Body of pancreas (tissue), 4 donors: ENCODE data around the gene CKMT1A. TPM values are rescaled to one million over a fixed set of nuclear protein-coding genes. Genes with fewer than 3 reads are reported as not detected.
"Not testable (repeated sequence)": the region's sequence is repeated elsewhere in the genome, so short reads cannot be mapped to it uniquely, and the experiment has no call there.

ENCODE experiments used
- ATAC-seq: fragments of 150-250 bp; one replicate; pipeline ENCODE4 v1.9.1; 2016
- DNase-seq, 4 donors: peaks; one replicate each; pipeline ENCODE4 v3.0.0-alpha.2; 2019
- H3K27ac ChIP-seq, 4 donors: fragments of 200-600 bp; sonication (generic); 1 replicate in 3 of 4; 2 replicates in 1 of 4; pipeline versions ENCODE4 v1.5.1 to v1.6.1; 2016 to 2019; ENCODE audit warnings: mild to moderate bottlenecking in 1 of 4, mixed read lengths in 1 of 4, moderate library complexity in 1 of 4
- H3K27me3 ChIP-seq, 2 donors: fragments of 200-600 bp; sonication (generic); one replicate each; pipeline ENCODE4 v1.6.0; 2016; ENCODE audit warnings: mild to moderate bottlenecking in 1 of 2
- H3K36me3 ChIP-seq, 2 donors: fragments of 200-600 bp; sonication (generic); replicated peaks in 1 of 2; 2 replicates each; pipeline ENCODE4 v1.5.1; 2016; ENCODE audit warnings: low read depth in 2 of 2; ENCODE audit not compliant: insufficient read depth in 1 of 2
- H3K4me1 ChIP-seq: fragments of 200-600 bp; sonication (generic); one replicate; pipeline ENCODE4 v1.6.0; 2016
- H3K4me3 ChIP-seq, 2 donors: fragments of 200-600 bp; sonication (generic); 1 replicate in 1 of 2; 2 replicates in 1 of 2; pipeline ENCODE4 v1.5.1; 2016 to 2019
- H3K9me3 ChIP-seq, 3 donors: fragments of 200-600 bp; sonication (generic); 1 replicate in 2 of 3; 2 replicates in 1 of 3; pipeline ENCODE4 v1.5.1; 2016
- POLR2A ChIP-seq, 3 donors: fragments of 450-650 bp; IDR thresholded peaks; one replicate each; pipeline ENCODE4 v1.6.1; 2016; ENCODE audit warnings: antibody characterized with exemption in 3 of 3, mild to moderate bottlenecking in 2 of 3
- WGBS, 2 donors: methylation state at CpG; one replicate each; pipeline ENCODE4 v1.1.5; 2017; 5-methylcytosine and 5-hydroxymethylcytosine counted together
- intact Hi-C: fragments of 100-400 bp; cut with DNase I; formaldehyde crosslinking; loops from one replicate; pipeline ENCODE4 v1.15.1; 2023
- total RNA-seq, 2 donors: library from RNA; depleted of rRNA; stranded (reverse); fragments of >200 nt; gene quantifications; one replicate each; pipeline ENCODE4 v1.1.0, GENCODE V29; 2016
- TF ChIP-seq, protein P1 (sequence below), 7 experiments: fragments of 450-650 bp in 4 of 7; fragments of 200-600 bp in 3 of 7; sonication (generic) in 3 of 7; IDR thresholded peaks; one replicate each; pipeline ENCODE4 v1.5.1; 2016 to 2019; ENCODE audit warnings: antibody characterized with exemption in 7 of 7

The CKMT1A gene
- total RNA-seq, 2 donors from 2014 or later: 2.6 TPM; not detected in 1

DNA sequence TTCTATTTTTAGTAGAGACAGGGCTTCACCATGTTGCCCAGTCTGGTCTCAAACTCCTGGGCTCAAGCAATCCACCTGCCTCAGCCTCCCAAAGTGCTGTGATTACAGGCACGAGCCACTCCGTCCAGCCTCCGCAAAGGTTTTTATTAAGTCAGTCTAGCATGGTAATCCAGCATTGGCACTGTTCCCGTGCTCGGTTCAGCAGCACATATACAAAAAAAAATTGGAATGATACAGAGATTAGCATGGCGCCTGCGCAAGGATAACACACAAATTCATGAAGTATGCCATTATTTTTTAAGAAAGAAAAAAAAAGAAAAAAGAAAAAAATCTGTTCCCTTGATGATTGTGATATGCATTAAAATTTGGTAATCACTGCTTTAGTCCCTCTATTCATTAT lies 8.5 kb downstream of the CKMT1A start:
- Histone ChIP-seq H3K4me3 (no peak overlapping the region), H3K4me1 (no peaks in the 10 kb centered on the region), H3K27me3 (no peaks in the 10 kb centered on the region), H3K9me3 (no peaks in the 10 kb centered on the region), H3K36me3 (no peaks in the 10 kb centered on the region), H3K27ac (no peak overlapping the region)
- TF ChIP-seq, protein P1, sequence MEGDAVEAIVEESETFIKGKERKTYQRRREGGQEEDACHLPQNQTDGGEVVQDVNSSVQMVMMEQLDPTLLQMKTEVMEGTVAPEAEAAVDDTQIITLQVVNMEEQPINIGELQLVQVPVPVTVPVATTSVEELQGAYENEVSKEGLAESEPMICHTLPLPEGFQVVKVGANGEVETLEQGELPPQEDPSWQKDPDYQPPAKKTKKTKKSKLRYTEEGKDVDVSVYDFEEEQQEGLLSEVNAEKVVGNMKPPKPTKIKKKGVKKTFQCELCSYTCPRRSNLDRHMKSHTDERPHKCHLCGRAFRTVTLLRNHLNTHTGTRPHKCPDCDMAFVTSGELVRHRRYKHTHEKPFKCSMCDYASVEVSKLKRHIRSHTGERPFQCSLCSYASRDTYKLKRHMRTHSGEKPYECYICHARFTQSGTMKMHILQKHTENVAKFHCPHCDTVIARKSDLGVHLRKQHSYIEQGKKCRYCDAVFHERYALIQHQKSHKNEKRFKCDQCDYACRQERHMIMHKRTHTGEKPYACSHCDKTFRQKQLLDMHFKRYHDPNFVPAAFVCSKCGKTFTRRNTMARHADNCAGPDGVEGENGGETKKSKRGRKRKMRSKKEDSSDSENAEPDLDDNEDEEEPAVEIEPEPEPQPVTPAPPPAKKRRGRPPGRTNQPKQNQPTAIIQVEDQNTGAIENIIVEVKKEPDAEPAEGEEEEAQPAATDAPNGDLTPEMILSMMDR (IDR thresholded peaks at IDR 0.05): no peak
- no peak for TF ChIP-seq POLR2A (IDR thresholded peaks at IDR 0.05)
- ATAC-seq (no peak), DNase-seq (no peak)
- WGBS, 2 donors: 74 to 80% methylated on average over 7 of the region's 7 CpGs
- intact Hi-C loops: no loop called here

DNA sequence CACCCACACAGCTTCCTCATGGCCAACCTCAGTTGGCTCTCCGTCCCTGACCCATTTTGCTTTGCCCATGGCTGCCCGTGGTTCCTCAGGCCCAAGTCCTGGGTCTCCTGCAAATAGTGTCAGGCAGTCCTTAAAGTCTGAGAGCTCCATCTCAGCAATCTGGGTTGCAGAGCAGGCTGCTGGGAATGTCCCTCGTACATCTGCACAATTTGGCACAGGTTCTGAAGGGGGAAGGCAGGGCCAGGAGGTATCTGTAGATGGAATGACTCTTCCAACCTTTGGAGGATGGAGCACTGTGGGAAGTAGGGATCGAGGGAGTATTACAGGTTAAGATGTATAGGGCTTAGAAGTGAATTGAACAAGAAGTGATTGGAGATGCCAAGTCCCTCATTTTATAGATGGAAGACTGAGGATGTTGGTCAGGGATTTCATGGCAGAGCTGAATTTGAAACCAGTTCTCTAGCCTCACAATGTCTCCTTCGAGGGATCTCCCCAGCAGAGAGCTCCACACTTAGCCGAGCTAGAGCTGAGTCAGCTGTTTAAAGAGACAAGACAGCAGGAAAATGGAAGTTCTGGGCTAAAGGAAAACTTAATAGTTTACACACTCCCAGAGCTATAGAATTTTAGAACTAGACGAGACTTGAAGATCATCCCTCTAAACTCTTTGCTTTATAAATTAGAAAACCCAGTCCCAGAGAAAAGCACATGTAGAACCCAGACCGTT lies 9.2 kb downstream of the CKMT1A start:
- WGBS, 2 donors: 54 to 55% methylated on average over 8 of the region's 8 CpGs
- TF ChIP-seq POLR2A (IDR thresholded peaks at IDR 0.05): no peak
- TF ChIP-seq, protein P1 (IDR thresholded peaks at IDR 0.05): no peak
- ATAC-seq: no peak

DNA sequence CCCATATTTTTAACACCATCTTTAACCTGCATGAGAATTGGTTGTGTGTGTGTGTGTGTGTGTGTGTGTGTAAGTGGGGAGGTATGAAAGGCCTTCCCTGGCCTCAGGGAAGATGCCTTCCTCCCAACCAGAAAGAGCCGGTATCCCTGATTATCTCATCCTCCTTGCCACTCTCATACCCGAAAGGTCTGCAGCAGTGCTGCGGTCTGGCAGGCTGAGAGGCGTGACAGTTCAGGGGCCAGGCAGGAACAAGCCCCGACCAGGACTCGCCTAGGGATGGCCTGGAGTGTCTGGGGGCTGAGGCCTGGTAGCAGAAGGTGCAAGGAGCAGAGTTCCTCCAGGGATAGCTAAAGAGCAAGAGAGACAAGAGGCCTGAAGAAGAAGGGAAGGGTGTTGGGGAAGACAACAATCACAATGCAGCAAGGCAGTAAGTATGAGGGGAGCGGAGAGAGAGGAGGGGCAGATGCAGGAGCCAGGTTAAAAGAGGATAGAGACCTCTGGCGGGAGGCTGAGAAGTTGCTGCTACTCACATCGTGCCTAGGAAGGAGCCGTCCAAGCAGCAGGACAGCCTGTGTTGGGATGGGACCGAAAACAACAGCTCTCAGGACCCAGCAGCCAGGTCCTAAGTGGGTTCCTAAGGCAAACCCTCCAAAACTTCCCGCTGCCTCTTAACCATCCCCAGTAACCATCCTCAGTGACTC lies 16.9 kb downstream of the CKMT1A start:
- ATAC-seq, intact Hi-C loops: not testable (repeated sequence)
- WGBS, 2 donors: 100% methylated on average over 1 of the region's 12 CpGs; no CpG with 5 or more reads in 1 of the 2 donors

More for the DNA sequence above, 9.2 kb downstream of the CKMT1A start:
- DNase-seq: no peak
- no peaks in the 10 kb centered on the region for H3K9me3 ChIP-seq
- no peaks in the 10 kb centered on the region for H3K4me1 ChIP-seq
- no peaks in the 10 kb centered on the region for H3K36me3 ChIP-seq
- H3K27me3 ChIP-seq: no peaks in the 10 kb centered on the region
- H3K27ac ChIP-seq: no peak overlapping the region
- intact Hi-C loops: no loop called here
- no peak overlapping the region for H3K4me3 ChIP-seq

DNA sequence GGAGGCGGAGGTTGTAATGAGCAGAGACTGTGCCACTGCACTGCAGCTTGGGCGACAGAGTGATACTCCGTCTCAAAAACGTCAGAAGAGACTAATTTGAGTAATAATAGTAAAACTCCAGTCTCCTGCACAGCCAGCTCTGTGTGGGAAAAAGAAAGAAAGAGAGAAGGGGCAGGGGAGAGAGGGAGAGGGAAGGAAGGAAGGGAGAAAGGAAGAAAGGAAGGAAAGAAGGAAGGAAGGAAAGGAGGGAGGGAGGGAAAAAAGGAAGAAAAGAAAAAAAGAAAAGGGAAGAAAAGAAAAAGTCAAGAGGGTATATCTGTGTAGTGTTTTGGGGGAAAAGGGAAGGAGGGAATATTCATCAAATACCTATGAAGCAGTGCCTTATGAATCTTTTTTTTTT lies 29.5 kb downstream of the CKMT1A start:
- DNase-seq (no peak), ATAC-seq (no peak)
- no peak for TF ChIP-seq POLR2A (IDR thresholded peaks at IDR 0.05)
- TF ChIP-seq, protein P1 (IDR thresholded peaks at IDR 0.05): no peak
- intact Hi-C loops: no loop called here
- Histone ChIP-seq H3K27me3 (no peaks in the 10 kb centered on the region), H3K4me1 (no peaks in the 10 kb centered on the region), H3K9me3 (no peaks in the 10 kb centered on the region), H3K4me3 (no peak overlapping the region), H3K27ac (no peak overlapping the region), H3K36me3 (no peaks in the 10 kb centered on the region)
- 64 to 71% methylated on average over 4 of the region's 4 CpGs for WGBS, 2 donors

More for the DNA sequence above, 16.9 kb downstream of the CKMT1A start:
- not testable (repeated sequence) for H3K36me3 ChIP-seq, H3K4me1 ChIP-seq, H3K27me3 ChIP-seq, DNase-seq, H3K27ac ChIP-seq, H3K9me3 ChIP-seq, H3K4me3 ChIP-seq

DNA sequence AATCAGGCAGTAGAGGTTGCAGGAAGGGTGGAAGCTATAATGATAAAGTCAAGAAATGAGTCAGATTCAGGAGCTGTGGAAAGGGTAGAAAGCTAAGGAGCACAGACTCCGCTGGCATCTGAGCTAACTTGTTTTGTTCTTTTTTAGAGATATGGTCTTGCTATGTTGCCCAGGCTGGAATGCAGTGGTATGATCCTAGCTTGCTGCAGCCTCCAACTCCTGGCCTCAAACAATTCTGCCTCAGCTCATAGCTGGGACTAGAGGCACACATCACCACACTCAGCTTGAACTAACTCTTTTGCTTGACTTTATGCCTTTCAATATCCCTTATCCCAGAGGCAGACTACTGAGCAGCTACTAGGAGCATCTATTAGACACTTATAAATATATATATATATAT lies 32.6 kb downstream of the CKMT1A start:
- ATAC-seq, H3K4me3 ChIP-seq, intact Hi-C loops, H3K4me1 ChIP-seq, H3K27ac ChIP-seq, H3K9me3 ChIP-seq, H3K36me3 ChIP-seq, DNase-seq, H3K27me3 ChIP-seq: not testable (repeated sequence)
- WGBS, 2 donors: 93 to 100% methylated on average over 1 of the region's 1 CpG

DNA sequence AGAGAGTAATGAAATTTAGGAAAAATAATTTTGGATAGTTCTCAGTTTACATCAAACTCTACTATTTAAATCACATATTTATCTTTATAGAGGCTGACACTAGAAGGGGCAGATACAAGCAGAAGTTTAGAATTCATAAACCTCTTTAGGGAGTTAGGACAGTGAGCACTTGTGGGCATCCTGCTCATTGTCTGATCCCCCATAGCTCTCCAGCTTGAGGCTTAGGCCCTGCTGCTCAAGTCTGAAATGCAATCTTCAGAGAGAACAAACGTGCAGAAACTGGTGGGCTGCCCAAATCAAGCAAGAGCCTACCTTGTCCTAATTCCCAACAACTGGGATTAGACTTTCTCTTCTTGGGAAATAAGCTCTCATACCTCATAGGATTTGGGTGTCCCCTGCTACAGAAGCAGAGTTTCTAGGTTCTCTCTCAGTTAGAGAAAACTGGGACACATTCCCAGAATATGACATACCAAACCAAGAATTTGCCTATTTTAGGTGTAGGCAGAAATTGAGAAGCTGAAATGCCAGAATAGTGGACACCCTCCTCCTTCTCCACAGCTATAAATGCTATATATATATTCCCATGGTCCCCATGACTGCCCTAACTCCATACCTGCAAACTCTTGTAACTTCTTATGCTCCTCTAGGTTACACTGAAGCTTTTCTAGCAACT lies 34.5 kb downstream of the CKMT1A start:
- H3K36me3 ChIP-seq, ATAC-seq, H3K27ac ChIP-seq, H3K4me3 ChIP-seq, DNase-seq, H3K9me3 ChIP-seq, H3K27me3 ChIP-seq, H3K4me1 ChIP-seq, intact Hi-C loops: not testable (repeated sequence)
- WGBS, 2 donors: 50 to 82% methylated on average over 1 of the region's 1 CpG
